HepG2 (cell line): ENCODE data around the gene IRF3. TPM values are rescaled to one million over a fixed set of nuclear protein-coding genes. Genes with fewer than 3 reads are reported as not detected.
A peak's percentile ranks its signal among the peaks of the same experiment; 100 is the strongest.

Source experiments
- AFF4 ChIP-seq: sonication (generic); formaldehyde crosslinking; IDR thresholded peaks from 2 replicates; pipeline ENCODE4 v1.4.0; 2020; ENCODE audit warnings: missing genetic modification reagents
- BCL3 ChIP-seq: sonication (generic); formaldehyde crosslinking; IDR thresholded peaks from 2 replicates; pipeline ENCODE4 v1.5.1; 2020; ENCODE audit warnings: mild to moderate bottlenecking, missing genetic modification reagents, moderate library complexity
- CEBPB ChIP-seq: IDR thresholded peaks from 2 replicates; pipeline ENCODE4 v1.6.1; 2011; ENCODE audit warnings: low read depth, low read length, improper control_type of control experiment, borderline replicate concordance
- E2F1 ChIP-seq: sonication (generic); formaldehyde crosslinking; IDR thresholded peaks from 2 replicates; pipeline ENCODE4 v1.5.0; 2020; ENCODE audit warnings: missing genetic modification reagents
- ELK4 ChIP-seq: sonication (generic); formaldehyde crosslinking; IDR thresholded peaks from 2 replicates; pipeline ENCODE4 v1.9.0; 2021; ENCODE audit warnings: missing genetic modification reagents, borderline replicate concordance
- HHEX ChIP-seq: IDR thresholded peaks from 2 replicates; pipeline ENCODE4 v1.6.1; 2016; ENCODE audit warnings: control low read depth
- JUNB ChIP-seq: sonication (generic); formaldehyde crosslinking; IDR thresholded peaks from 2 replicates; pipeline ENCODE4 v1.8.0; 2022; ENCODE audit warnings: missing genetic modification reagents, mild to moderate bottlenecking, borderline replicate concordance
- MLXIP ChIP-seq: sonication (generic); formaldehyde crosslinking; IDR thresholded peaks from 2 replicates; pipeline ENCODE4 v1.9.0; 2021; ENCODE audit warnings: missing genetic modification reagents, borderline replicate concordance
- MTF2 ChIP-seq: sonication (generic); formaldehyde crosslinking; IDR thresholded peaks from 2 replicates; pipeline ENCODE4 v1.5.0; 2020; ENCODE audit warnings: missing genetic modification reagents, borderline replicate concordance
- ZBTB2 ChIP-seq: sonication (generic); formaldehyde crosslinking; IDR thresholded peaks from 2 replicates; pipeline ENCODE4 v1.8.0; 2022; ENCODE audit warnings: low read depth, missing genetic modification reagents
- ZBTB34 ChIP-seq: sonication (generic); formaldehyde crosslinking; IDR thresholded peaks from 2 replicates; pipeline ENCODE4 v1.8.0; 2022; ENCODE audit warnings: mild to moderate bottlenecking, missing genetic modification reagents
- ZNF652 ChIP-seq: IDR thresholded peaks from 2 replicates; pipeline ENCODE4 v1.6.1; 2016; ENCODE audit warnings: low read depth, borderline replicate concordance
- ZNF766 ChIP-seq: sonication (generic); formaldehyde crosslinking; IDR thresholded peaks from 2 replicates; pipeline ENCODE4 v1.5.0; 2020; ENCODE audit warnings: missing genetic modification reagents, borderline replicate concordance
- polyA plus RNA-seq, 8 experiments: library from polyadenylated mRNA; depleted of rRNA in 3 of 8; stranded (reverse) in 7 of 8; unstranded in 1 of 8; fragments of >200 nt; fragmentation: Illumina TruSeq in 4 of 8; extraction: Trizol in 4 of 8; gene quantifications; 2 replicates each; pipeline versions ENCODE4 v1.2.1 to v1.2.3, GENCODE V29; 2011 to 2016; ENCODE audit warnings: low read depth in 4 of 8, missing spikeins in 1 of 8, mixed read lengths in 1 of 8; ENCODE audit not compliant: insufficient read depth in 1 of 8
- total RNA-seq, 5 experiments: library from RNA; depleted of rRNA; stranded (reverse); fragments of >200 nt; fragmentation: Illumina TruSeq; extraction: Trizol; gene quantifications; 2 replicates each; pipeline ENCODE4 v1.2.3, GENCODE V29; 2016; ENCODE audit warnings: low read depth in 1 of 5

Gene IRF3
- total and polyA plus RNA-seq, 2 of the 13 experiments (the other 11 are each of a cell fraction or from before 2014, with no cell fraction given) = 61.9 to 65.5 TPM

- TF ChIP-seq AFF4 (CRISPR knock-in tag) = no peak
- TF ChIP-seq MLXIP = peak; percentile 36; the same call in 1 of the 2 replicates
- peak; percentile 85 for TF ChIP-seq CEBPB
- peak; percentile 97 for TF ChIP-seq E2F1
- no peak for TF ChIP-seq ZBTB34 (CRISPR knock-in tag)
- TF ChIP-seq MTF2 (CRISPR knock-in tag) = no peak
- TF ChIP-seq JUNB = no peak
- 0 out of 2 replicates have a peak, but pooled peaks have one; percentile 40 for TF ChIP-seq HHEX (CRISPR knock-in tag)
- no peak for TF ChIP-seq ZNF766 (CRISPR knock-in tag)
- TF ChIP-seq ELK4 (CRISPR knock-in tag) = no peak
- 0 out of 2 replicates have a peak, but pooled peaks have one; percentile 35 for TF ChIP-seq ZNF652 (CRISPR knock-in tag)
- TF ChIP-seq ZBTB2 = peak; percentile 93
- peak; percentile 97 for TF ChIP-seq BCL3 (CRISPR knock-in tag)
These were observed 23.8 kb downstream of the IRF3 start, which contains the start of gene SCAF1 (continued) for GRCh38 chr19:49641688-49642491.
